CD4-positive, alpha-beta T cell treated with Interferon alpha-2 for 1 hour (primary cell): ENCODE results near the gene GPS2.
"Not testable (repeated sequence)": the region's sequence is repeated elsewhere in the genome, so short reads cannot be mapped to it uniquely, and the experiment has no call there.

ENCODE experiments used
- DNase-seq, 2 donors: peaks; one replicate each; pipeline ENCODE4 v3.0.0-alpha.2; 2020 to 2022

The GPS2 gene

DNA sequence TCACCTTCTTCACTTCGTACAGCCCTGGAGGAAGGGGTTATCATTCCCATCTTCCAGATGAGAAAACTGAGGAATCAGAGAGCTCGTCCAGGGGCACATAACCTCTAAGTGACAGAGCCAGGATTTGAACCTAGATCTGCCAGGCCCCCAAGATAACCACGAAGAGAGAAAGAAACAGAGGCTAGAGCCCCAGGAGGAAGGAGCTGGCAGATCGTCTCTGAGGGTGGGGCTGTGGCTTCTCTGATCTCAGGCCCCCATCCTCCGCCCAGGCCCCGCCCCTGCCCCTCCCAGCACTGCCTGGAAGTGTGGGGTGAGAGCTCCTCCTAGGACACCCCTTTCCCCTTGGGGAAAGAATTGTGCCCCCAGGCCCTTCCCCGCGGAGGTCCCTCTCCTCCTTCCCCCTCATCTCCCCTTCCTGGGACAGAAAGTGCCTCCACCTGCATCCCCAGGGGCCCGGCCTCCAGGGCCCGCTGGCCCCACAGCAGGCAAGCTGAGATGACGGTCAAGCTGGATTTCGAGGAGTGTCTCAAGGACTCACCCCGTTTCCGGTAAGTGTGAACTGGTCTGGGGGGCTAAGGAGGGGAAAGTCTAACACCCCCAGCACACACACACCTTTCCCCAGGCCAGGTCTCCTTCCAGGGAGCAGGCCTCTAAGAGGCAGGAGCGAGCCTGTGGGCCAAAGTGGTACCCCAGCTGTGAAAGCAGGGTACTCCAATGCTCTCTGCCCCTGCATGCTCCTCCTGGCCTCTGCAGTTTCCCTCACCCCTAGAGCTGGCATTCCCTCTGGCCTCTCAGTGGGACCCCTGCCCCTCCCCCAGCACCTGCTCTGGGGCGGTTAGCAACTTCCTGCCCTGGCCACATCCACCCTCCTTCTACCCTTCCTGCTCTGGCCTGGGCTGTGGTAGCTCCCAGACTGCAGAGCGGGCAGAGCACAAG lies 21.3 kb upstream of the GPS2 start, which contains the start of gene ACAP1:
Gene ACAP1 (plus strand): TSS at position 290 of the 936 bp plus-strand sequence. CDS start 206 bp downstream, at position 496.
- peak; percentile 82 to 89 for DNase-seq

DNA sequence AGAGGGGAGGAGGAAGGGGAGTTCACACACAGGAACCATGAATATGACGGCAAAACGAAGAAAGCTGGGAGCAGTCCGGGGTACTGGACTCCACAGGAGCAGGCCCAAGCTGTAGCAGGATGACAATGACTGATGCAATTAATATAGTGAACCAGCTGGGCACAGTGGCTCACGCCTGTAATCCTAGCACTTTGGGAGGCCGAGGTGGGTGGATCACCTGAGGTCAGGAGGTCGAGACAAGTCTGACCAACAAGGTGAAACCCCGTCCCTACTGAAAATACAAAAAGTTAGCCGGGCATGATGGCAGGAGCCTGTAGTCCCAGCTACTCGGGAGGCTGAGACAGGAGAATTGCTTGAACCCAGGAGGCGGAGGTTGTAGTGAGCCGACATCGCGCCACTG lies 20.6 kb upstream of the GPS2 start:
- DNase-seq, result not testable (repeated sequence)

DNA sequence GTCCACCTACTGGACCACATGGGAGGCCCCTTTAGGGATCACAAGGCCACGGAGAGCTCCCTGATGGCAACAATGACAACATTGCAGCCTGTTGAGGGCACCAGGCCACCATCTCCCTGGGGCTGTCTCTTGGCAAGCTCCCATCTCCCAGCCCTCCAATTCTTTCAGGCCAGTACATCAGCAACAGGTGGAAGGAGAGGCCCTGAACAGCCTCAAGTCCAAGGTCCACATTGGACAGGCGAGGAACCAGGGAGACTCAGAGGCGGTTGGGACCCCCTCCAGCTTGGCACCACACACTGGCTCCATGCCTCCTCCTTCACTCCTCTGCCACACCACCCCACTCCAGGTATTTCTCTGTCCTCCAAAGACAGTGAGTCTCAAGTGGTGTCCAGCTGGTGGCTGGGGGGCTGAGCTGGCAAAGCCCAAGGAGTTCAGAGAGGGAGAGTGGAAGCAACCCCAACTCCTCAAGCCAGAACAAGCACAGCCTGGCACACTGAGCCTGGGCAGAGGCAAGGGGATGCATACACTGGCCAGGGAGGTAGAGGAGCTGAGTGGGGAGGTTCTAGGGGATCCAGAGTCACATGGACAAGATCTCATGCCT lies 19.9 kb upstream of the GPS2 start:
- DNase-seq, result no peak

DNA sequence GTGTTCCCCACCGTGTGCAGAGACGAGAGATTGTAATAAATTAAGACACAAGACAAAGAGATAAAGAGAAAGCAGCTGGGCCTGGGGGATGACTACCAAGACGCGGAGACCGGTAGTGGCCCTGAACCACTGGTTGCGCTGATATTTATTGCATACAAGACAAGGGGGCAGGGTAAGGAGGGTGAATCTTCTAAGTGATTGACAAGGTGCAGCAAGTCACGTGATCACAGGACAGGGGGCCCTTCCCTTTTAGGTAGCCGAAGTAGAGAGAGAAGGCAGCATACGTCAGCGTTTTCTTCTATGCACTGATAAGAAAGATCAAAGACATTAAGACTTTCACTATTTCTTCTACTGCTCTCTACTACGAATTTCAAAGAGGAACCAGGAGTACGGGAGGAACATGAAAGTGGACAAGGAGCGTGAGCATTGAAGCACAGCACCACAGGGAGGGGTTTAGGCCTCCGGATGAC lies 17.5 kb upstream of the GPS2 start:
- peak; percentile 43 to 72 for DNase-seq

DNA sequence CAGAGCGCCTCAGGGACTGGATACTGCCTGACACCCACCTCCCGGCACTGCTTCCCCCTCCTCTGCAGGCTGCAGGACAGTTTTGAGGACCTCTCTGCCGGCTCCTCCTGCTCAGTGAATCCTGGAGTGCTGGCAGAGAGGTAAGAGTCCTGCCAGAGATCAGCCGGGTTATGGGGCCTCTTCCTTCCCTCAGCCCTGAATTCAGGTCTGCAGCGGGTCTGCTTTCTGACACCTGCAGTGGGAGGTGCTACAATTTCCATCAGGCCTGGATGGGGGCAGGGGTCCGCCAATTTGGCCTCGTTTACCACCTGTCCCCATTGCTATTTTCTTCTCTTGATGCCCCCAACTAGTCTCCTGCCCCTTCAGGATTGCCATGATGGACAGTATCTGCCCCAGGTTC lies 17.0 kb upstream of the GPS2 start:
- DNase-seq, result no peak

DNA sequence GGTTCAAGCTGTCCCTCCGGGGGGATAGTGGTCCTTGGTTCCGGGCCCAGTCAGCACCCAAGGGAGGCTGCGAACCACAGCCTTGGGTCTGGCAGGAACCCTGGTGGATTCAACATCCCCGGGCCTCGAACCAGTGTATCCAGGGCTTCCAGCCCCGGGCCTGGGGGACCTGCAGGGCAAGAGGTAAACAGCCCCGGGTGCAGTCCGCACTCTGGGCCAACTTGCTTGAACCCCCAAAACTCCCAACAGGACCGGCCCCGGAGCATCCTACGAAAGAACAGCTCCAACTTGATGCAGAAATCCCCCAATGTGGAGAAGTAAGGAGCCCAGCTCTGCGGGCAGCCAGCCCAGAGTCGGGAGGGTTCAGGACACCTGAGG lies 15.5 kb upstream of the GPS2 start:
- DNase-seq, result no peak

DNA sequence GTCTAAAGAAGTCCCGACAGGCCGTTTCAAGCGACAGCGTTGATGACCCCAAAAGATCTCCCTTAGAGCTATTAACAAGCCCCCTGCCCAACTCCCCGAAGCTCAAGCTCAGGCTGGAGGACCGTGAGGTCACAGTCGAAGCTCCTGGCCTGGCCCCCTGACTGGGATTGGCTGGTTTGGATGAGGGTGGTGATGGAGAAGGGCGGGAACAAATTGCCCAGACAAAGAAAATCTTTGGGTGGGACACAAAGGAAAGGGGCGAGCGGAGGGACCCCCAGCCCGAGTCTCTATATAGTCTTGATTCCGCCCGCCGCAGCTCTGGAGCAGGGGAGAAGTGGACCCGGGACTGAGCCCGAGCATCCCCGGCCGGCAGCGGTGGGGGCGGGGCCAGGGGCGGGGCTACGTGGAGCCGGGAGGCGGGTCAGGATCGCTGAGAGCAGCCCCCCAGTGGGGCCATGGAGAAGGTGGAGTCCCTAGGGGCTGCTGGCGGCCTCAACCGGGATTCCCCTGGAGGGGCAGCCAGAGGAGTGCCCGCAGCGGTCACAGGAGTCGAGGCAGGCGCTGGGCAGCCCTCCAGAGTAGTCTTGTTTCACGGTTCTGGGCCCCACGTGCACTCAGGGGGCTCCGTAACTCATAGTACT lies 15.0 kb upstream of the GPS2 start:
- peak; percentile 82 to 86 for DNase-seq

DNA sequence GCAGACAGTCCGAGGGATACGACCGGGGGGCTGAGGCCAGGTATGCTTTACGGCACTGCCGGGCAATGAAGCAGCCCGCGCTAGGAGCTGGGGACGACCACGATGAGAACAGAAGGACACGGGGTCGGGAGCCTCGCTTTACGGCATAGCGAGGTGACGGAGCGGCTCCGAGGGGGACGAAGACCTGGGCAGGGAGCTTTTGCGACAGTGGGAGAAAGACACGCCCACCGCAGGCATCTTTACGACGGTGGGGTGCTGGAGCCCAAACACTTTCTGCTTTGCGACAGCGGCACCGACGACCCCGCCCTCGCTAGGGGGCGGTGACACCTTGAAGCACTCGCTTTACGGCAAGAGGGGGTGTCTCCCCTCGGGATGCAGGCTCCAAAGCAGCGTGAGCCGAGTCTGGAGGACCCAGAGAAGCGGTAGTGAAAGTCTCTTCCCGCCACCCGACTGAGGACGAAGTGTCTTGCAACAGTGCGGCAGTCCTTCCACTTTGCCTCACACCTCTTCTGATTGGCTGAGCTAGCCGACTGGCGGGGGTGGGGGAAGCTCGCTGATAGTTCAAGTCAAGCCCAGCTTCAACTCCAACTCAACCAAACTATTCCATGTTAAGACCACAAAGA lies 14.3 kb upstream of the GPS2 start:
- peak; percentile 98 for DNase-seq

DNA sequence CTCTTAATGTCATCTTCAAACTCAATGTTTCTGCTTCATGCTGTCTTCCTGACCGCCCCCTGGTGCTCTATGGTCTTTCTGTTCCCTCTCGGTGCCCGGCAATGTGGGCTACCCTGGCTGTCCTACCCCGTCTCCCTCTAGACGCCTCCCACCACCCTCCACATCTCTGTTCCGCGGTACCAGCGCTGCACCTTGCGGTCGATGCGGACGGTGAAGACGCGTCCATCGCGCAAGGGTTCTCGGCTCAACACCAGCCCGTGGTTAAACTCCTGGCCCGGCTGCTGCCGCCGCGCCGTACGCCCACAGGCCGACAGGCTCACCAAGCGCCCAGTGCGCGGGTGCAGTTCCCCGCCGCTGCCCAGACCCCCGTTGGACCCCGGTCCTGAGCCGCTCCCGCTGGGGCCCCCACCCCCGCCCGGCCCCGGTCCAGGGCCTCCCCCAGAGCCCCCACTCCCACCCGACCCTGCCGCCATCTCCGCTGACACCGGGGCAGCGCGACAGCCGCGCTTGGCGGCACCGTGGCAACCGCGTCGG lies 13.7 kb upstream of the GPS2 start, which contains the start of gene NEURL4:
Gene NEURL4 (minus strand): TSS at position 496 of the 534 bp plus-strand sequence. CDS start 23 bp downstream, at position 473.
- DNase-seq, result peak in 1 of 2 donors; percentile 52

DNA sequence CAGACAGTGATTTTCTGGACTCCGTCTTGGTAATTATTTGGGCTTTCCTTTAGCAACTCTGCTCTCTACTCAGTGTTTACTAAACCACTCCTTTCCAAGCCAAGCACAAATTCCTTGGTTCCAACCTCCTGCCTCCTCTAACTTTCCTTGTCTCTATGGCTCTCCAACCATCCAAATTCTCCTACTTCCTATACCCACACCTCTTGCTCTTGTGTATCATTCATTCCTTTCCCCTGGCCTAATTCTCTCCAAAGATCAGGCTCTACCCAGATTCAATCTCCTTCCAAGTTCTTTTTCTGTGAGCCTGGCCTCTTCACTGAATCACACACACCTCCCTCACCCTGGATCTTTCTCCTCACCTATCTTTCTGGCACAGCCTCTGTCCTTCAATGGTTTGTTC lies 12.8 kb upstream of the GPS2 start:
- DNase-seq, result no peak

DNA sequence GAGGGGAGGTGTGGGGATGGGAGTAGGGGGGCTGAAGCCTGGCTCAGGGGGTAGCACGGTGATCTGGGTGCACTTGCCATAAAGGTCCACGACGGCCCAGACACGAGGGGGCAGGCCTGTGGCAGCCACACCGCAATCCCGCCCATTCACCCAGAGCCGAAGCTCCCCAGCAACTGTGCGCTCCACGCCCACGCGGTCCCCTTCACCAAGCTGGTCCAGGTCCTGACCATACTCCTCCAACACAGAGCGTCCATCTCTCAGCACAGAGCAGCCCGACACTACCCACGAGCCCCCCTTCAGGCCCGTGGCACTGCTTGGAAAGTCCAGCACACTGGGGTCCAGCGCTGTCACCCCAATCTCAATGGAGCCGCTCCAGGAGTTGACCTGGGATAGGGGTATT lies 12.3 kb upstream of the GPS2 start:
- DNase-seq, result no peak

DNA sequence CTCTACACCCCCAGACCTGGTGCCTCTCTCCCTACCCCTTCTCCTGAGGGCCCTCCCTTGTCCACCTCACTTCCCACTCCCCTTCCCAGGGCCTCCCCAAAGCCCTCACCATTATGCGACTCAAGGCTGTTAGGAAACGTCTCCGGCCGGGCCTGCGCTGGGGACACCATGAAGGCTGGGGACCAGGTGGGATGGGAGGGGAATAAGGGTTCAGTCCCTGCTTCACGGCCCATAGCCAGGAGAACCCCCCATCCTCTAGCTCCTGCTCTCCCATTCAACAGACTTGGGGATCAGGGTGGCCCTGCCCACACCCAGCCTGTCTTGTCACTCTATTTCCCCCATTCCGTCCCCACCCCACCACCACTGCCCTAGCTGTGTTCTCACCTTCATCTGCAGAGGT lies 11.9 kb upstream of the GPS2 start:
- DNase-seq, result no peak

DNA sequence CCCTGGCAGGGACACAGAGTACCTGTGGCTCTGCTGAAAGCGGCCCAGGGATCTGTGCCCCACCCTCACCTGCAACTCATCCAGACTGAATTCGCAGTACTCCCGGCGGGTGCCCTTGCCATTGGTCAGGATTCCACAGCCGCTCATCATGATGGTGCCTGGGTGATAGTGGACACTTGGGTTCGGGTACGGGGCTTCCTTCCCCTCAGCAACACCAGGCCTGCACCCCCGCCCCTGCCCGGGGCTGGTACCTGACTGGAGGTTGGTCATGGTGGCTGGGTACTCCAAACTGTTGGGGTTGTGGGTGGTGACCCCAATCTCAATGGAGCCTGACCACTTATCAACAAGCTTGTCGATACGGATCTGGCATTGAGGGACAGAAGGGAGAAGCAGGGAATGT lies 11.0 kb upstream of the GPS2 start:
- DNase-seq, result no peak

DNA sequence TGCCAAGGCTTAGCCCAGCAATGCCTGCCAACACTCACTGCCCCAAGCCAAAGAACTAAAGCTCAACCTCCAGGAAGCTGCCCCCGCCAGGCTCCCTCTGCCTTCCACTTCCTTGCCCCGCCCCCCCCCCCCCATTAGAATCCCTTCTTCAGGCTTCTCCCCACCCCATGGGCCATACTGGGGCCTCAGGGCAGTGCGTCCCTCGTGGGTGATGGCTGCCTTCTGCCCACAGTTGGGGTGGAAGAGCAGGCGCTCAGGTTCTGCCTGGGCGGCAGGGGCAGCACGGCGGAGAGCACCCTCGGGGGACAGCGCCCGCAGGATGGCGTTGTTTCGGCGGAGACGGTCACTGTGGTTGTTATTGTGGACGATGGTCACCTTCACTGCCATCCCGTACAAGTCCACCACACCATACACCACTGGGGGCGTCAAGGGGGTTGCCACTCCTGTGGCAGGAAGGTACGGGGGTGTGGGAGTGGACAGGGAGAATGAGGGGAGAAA lies 9.9 kb upstream of the GPS2 start:
- no peak for DNase-seq

DNA sequence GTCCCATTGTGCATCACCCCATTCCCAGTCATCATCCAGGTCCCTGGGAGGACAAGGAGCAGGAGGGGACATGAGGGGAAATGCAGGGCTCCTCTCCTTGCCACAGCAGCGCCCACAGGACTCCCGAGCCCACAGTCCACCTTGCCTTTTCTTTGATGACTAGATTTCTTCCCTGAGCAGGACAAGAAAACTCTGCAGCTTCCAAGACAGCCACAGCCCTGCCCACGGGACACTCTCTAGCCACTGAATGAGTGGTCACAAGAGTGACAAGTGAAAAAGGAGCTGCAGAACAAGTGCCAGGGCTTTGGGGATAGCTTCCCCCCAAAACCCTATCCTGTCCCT lies 9.2 kb upstream of the GPS2 start:
- no peak for DNase-seq

DNA sequence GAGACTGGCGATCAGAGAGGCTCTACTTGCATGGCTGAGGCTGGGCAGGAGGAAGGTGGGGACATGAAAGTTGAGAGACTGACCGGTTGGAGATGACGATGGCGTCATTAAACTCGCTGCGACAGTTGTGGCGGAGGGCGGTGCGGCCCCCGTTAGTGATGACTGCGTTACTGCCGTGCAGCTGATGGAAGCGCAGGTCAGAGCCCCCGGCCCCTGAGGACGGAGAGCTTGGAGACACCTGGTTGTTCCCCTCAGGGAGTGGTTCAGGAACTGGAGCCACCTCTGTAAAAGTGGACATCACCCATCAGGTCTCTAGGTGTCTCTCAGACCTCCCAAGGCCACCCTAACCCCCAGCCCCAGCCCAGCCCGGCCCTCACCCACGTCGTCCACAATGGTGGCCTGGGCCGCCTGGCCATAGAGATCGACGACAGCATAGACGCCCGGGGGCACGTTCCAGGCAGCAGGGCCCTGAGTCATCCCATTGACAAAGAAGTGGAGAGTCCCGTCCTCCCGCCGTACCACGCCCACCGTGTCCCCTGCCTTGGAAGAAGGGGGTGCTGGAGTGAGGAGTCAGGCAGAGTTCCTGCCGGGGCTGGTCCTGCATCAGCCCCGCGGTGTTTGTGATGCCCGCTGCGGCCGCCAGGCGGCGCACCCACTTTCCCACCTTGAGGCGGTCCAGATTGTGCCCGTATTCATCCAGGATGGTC lies 8.7 kb upstream of the GPS2 start:
- DNase-seq, result peak; percentile 50 to 71

DNA sequence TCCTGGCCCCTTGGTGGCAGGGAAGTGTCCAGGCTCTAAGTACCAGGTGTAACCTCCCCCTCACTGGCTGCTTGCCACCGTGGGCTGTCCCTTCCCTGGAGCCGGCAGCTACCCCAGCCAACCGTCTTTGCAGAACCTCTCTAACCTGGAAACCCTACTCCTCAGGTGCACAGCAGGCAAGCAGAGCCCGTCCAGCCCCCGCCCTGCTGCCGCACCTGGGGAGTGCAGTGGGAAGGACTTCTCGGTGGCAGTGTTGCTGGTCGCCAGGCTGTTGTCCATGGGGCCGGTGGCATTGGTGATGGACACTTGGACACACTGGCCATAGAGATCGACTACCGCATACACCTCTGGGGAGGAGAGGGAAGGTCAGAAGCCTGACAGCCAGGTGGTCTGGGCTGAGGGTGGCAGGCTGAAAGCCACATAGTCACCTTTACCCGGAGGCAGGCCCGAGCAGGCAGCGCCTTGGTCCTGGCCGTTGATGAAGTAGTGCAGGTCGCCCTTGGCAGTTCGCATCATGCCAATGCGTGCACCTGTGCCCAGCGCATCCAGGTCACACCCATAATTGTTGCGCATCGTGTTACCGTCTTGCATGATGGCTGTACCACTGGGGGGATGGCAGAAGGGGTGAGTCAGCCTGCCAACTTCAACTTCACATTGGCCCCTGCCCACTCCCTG lies 7.5 kb upstream of the GPS2 start:
- DNase-seq, result no peak

DNA sequence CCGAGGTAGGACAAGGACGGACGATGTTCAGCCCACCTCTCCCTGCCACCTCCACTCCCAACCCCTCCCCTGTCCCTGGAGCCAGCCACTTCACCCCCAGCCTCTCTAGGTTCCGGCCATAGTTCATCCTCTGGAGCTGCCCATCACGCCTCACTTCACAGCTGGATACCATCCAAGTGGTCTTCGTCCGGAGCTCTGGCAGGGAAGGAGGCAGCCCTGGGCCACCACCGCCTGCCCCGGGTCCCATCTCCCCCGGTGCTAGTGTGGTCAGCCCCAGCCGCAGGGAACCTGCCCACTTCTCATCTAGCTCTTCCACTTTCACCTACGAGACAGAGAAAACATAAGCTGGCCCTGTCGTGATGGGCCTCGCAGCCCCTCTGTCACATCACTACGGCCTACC lies 6.3 kb upstream of the GPS2 start:
- no peak for DNase-seq

DNA sequence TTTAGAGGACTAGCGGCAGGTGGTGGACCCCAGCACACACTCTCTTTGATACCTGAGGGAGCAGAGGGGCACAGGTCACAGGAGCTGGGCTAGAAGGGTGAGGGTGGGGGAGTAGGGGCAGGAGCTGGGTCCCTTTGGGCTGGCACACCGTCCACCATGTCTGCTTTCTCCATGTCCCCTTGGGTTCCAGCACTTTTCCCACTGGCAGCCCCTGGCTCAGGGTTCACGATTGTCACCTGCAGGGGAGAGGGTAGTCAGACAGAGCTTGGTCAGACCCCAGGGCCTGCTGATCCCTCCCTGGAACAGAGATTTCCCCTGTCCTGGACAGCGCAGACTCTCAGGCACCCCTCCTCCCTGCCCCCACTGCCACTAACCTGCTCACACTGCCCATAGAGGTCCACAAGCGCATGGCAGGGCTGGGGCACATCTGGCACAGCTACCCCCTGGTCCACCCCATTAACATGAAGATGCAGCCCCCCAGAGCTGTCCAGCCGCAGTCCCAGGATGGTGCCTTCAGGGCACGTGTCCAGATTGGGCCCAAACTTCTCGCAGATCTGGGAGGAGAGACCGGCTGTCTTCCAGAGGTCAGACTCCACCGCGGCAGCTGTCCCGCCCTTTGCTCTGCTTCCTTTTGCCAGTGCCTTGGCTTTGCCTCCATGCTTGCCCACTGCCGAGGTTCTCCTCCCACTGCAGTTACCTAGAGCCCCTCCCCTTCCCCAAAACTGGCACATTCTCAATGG lies 3.1 kb upstream of the GPS2 start:
- no peak for DNase-seq

DNA sequence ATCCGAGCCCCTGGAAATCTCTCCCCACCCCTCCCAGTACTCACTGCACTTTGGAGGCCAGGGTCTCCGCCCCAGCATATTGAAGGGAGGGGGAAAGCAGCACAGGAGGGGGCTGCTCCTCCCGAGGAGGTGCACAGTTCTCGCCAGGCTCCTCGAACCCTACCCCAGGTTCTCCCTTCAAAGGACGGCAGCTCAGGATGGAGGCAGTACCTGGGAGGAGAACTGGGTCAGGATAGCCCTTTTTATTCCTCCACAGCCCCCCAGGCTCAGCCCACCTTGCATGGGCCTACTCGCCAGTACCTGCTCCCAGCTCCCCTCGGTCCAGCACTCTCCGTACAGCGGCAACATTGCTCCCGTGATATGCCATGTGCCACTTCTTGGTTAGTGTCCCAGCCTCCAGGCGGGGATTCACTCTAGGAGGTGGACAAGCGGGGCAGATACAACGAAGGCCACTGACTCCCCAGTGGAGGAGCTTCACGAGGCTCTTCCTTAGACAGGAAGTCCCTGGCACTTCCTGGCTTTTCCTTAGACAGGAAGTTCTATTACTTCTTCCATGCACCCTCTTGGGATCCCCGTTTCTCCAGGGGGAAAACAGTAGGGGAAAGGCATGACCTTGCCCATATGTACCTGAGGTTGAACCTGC lies 2.1 kb upstream of the GPS2 start:
- DNase-seq, result no peak
